MCF 10A (cell line): ENCODE measurements around the gene RAP1A. TPM values are rescaled to one million over a fixed set of nuclear protein-coding genes. Genes with fewer than 3 reads are reported as not detected.

Experiments
- BruUV-seq: library from RNA; stranded (reverse); fragments of 400-500 nt; replicated peaks from 2 replicates; lab custom pipeline; 2021; lab: Mats Ljungman, UMichigan
- CTCF ChIA-PET: fragments of 300-600 bp; sonication (Branson Sonifier 250); formaldehyde crosslinking; extraction: SDS; loops from one replicate; lab custom pipeline; 2021; ENCODE audit warnings: antibody characterized with exemption, inconsistent platforms; lab: Yijun Ruan, JAX
- POLR2A ChIA-PET: fragments of 300-600, 350-650 bp; sonication (Branson Sonifier 250); formaldehyde crosslinking; extraction: SDS; loops from one replicate; lab custom pipeline; 2020; ENCODE audit warnings: antibody characterized with exemption, inconsistent platforms; lab: Yijun Ruan, JAX
- DNase-seq: peaks from one replicate; pipeline ENCODE4 v3.0.0-alpha.2; 2018; ENCODE audit not compliant: unreplicated experiment
- H3K27ac Mint-ChIP-seq: one replicate; pipeline ENCODE4 v1.8.0; 2022; ENCODE audit warnings: mild to moderate bottlenecking, low read depth, mixed read lengths; ENCODE audit not compliant: unreplicated experiment
- H3K27me3 Mint-ChIP-seq: one replicate; pipeline ENCODE4 v1.8.0; 2022; ENCODE audit warnings: mixed read lengths; ENCODE audit not compliant: insufficient read depth, unreplicated experiment
- H3K36me3 Mint-ChIP-seq: one replicate; pipeline ENCODE4 v1.8.0; 2022; ENCODE audit warnings: mild to moderate bottlenecking, moderate library complexity, mixed read lengths; ENCODE audit not compliant: insufficient read depth, unreplicated experiment
- H3K4me1 Mint-ChIP-seq: one replicate; pipeline ENCODE4 v1.8.0; 2022; ENCODE audit warnings: mixed read lengths; ENCODE audit not compliant: insufficient read depth, unreplicated experiment
- H3K4me3 Mint-ChIP-seq: one replicate; pipeline ENCODE4 v1.8.0; 2022; ENCODE audit warnings: mild to moderate bottlenecking, moderate library complexity, mixed read lengths; ENCODE audit not compliant: unreplicated experiment
- H3K9me3 Mint-ChIP-seq: one replicate; pipeline ENCODE4 v1.8.0; 2022; ENCODE audit warnings: mixed read lengths; ENCODE audit not compliant: unreplicated experiment
- CTCF ChIP-seq: fragments of 200-600 bp; IDR thresholded peaks from one replicate; pipeline ENCODE4 v1.8.0; 2022; ENCODE audit warnings: antibody characterized with exemption, mild to moderate bottlenecking; ENCODE audit not compliant: unreplicated experiment
- intact Hi-C: fragments of 100-400 bp; cut with micrococcal nuclease; formaldehyde crosslinking; loops from 2 replicates; pipeline ENCODE4 v1.14.1; 2022
- total RNA-seq: library from RNA; stranded (reverse); gene quantifications from 2 replicates; pipeline ENCODE4 v1.2.3, GENCODE V29; 2022

RAP1A gene
- total RNA-seq, 1 experiment from 2014 or later, result 39.3 TPM

GRCh38 chr1:111649227-111649626 is 29.6 kb downstream of the RAP1A start:
- DNase-seq, result no peak
- ChIA-PET POLR2A (no interaction called here), CTCF (interaction anchor here (0.6 to 5.0 kb wide), 5 partner anchors 9 to 141 kb away, joined by 3 to 33 read pairs (median 3); no protein-coding TSS in a partner anchor)
- BruUV-seq, result no TSS peak
- no peak for TF ChIP-seq CTCF
- Mint-ChIP-seq H3K4me1 (peaks cover 6% of the 10 kb centered on the region), H3K27me3 (no peaks in the 10 kb centered on the region), H3K9me3 (no peaks in the 10 kb centered on the region), H3K36me3 (peaks cover 9% of the 10 kb centered on the region), H3K27ac (no peak overlapping the region), H3K4me3 (no peak overlapping the region)
- intact Hi-C loops, result no loop called here

DNA sequence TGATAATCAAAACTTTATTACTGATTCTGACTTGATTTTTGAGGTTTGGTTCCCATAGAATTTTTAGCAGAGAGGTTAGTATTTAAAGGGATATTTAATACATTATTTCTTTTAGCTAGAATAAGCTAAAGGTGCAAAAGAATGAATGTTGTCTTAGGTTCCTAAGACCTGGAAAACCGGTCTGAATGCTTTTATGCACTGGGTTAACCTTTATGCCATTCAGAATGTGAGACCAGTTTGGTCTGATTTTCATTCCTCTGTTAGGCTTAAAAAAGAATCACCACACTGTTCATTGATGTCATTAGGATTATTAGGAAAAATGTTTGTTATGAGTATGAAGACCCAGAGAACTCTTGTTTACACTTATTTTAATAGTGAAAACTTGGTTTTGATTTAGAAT is 30.1 kb downstream of the RAP1A start:
- POLR2A ChIA-PET, result no interaction called here
- CTCF ChIA-PET, result interaction anchor here (0.6 to 5.0 kb wide), 2 partner anchors 104 to 141 kb away, joined by 3 to 33 read pairs; no protein-coding TSS in a partner anchor
- no TSS peak for BruUV-seq
- Mint-ChIP-seq H3K4me1 (peaks cover 6% of the 10 kb centered on the region), H3K4me3 (no peak overlapping the region), H3K9me3 (no peaks in the 10 kb centered on the region), H3K27ac (no peak overlapping the region), H3K27me3 (no peaks in the 10 kb centered on the region), H3K36me3 (peaks cover 9% of the 10 kb centered on the region)
- no peak for DNase-seq
- TF ChIP-seq CTCF, result no peak
- intact Hi-C loops, result loop anchor here (10.0 kb wide), 1 partner anchor 115 kb away; no protein-coding TSS in a partner anchor

DNA sequence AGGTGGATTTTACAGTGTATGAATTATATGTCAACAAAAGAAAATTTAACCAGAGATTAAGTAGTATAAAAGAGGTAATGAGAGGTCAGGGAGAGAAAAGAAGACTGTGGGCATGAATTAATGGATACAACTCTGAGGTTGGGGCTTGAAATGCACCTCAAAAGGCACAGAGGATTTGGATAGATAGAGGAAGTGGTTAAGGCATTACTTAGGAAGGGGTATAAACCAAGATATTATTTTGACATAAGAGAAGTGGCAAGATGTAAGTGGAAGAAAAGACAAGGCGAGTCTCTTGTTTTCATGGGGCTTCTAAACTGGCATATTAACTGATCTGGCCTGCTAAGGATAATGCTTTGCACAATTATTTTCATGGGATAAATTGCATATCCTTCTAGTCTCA is 34.1 kb downstream of the RAP1A start:
- no peaks in the 10 kb centered on the region for H3K9me3 Mint-ChIP-seq
- H3K36me3 Mint-ChIP-seq, result peaks cover 9% of the 10 kb centered on the region
- BruUV-seq, result no TSS peak
- CTCF ChIA-PET, result interaction anchor here (0.6 kb wide), 1 partner anchor 134 kb away, joined by 3 read pairs; no protein-coding TSS in a partner anchor
- H3K27me3 Mint-ChIP-seq, result no peaks in the 10 kb centered on the region
- no peak overlapping the region for H3K27ac Mint-ChIP-seq
- POLR2A ChIA-PET, result no interaction called here
- TF ChIP-seq CTCF, result no peak
- intact Hi-C loops, result loop anchor here (10.0 kb wide), 1 partner anchor 111 kb away; no protein-coding TSS in a partner anchor
- DNase-seq, result no peak
- H3K4me1 Mint-ChIP-seq, result peaks cover 9% of the 10 kb centered on the region
- no peak overlapping the region for H3K4me3 Mint-ChIP-seq

- BruUV-seq, result no TSS peak
- peaks cover 9% of the 10 kb centered on the region for H3K4me1 Mint-ChIP-seq
- DNase-seq, result no peak
- intact Hi-C loops, result loop anchor here (10.0 kb wide), 1 partner anchor 110 kb away; no protein-coding TSS in a partner anchor
- H3K36me3 Mint-ChIP-seq, result peaks cover 9% of the 10 kb centered on the region
- no peaks in the 10 kb centered on the region for H3K9me3 Mint-ChIP-seq
- TF ChIP-seq CTCF, result no peak
- ChIA-PET POLR2A (interaction anchor here (0.7 kb wide), 1 partner anchor 146 kb away, joined by 4 read pairs; no protein-coding TSS in a partner anchor), CTCF (interaction anchor here (0.6 to 1.8 kb wide), 6 partner anchors 28 to 205 kb away, joined by 3 to 10 read pairs (median 3); no protein-coding TSS in a partner anchor)
- no peaks in the 10 kb centered on the region for H3K27me3 Mint-ChIP-seq
- no peak overlapping the region for H3K4me3 Mint-ChIP-seq
- H3K27ac Mint-ChIP-seq, result no peak overlapping the region
These were observed 35.2 kb downstream of the RAP1A start for GRCh38 chr1:111654839-111655238.
